GM21723 (cell line): ENCODE results near the gene PPP1R1C.
A peak's percentile ranks its signal among the peaks of the same experiment; 100 is the strongest.

Experiments
- ATAC-seq: cut with Tn5 transposase; IDR thresholded peaks from one replicate; pipeline ENCODE4 v1.9.1; 2021; ENCODE audit warnings: mild to moderate bottlenecking, moderate library complexity; ENCODE audit not compliant: unreplicated experiment

The PPP1R1C gene

GRCh38 chr2:182097571-182098164, 112.0 kb downstream of the PPP1R1C start:
- ATAC-seq: no peak

DNA sequence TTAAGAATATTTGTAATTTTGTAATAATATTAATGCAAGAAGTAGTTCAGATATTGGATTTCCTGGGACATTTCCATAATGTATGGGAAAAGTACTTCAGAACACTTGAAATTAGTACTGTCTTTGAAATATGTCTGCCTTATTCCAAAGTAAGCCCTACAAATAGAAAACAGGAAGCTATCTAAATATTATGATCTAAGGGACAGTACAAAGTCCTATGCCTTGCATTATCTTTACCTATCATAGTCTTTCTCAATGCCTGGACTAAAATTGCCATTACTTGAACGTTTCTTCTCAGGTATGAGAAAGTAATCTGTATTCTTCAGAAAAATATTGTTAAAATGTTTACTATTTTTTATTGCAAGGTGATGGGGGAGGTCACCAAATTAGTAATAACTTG, 113.0 kb downstream of the PPP1R1C start:
- ATAC-seq: no peak

- ATAC-seq: peak; percentile 44
These were observed 115.6 kb downstream of the PPP1R1C start for GRCh38 chr2:182101263-182101662.

- ATAC-seq: no peak
These were observed 117.9 kb downstream of the PPP1R1C start for GRCh38 chr2:182103526-182103925.

GRCh38 chr2:182110347-182110746, 124.7 kb downstream of the PPP1R1C start:
- ATAC-seq: no peak

DNA sequence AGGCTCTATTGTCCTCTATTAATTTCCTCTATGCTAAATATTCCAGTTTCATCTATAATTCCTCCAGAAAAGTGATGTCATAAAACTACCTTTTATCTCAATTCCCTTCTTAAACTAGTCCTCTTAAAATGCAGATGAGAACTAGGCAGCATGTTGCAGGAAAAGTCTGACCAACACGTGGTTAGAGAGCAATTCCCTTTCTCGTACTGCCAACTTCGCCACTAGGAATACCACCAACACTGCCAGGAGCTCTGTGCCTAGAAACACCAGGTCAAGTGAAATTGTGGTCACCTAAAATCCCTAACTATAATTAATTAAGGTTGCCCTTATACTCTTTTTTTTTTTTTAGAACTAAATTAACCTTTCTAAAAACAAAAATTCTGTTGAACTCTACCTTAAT, 127.7 kb downstream of the PPP1R1C start:
- ATAC-seq: no peak

GRCh38 chr2:182115258-182115657, 129.6 kb downstream of the PPP1R1C start:
- no peak for ATAC-seq

GRCh38 chr2:182116774-182117173, 131.1 kb downstream of the PPP1R1C start:
- ATAC-seq: no peak

- ATAC-seq: no peak
These were observed 131.5 kb downstream of the PPP1R1C start for GRCh38 chr2:182117196-182117595.

GRCh38 chr2:182128821-182129707, 143.4 kb downstream of the PPP1R1C start:
- no peak for ATAC-seq

GRCh38 chr2:182132605-182133004, 147.0 kb downstream of the PPP1R1C start:
- ATAC-seq: no peak

DNA sequence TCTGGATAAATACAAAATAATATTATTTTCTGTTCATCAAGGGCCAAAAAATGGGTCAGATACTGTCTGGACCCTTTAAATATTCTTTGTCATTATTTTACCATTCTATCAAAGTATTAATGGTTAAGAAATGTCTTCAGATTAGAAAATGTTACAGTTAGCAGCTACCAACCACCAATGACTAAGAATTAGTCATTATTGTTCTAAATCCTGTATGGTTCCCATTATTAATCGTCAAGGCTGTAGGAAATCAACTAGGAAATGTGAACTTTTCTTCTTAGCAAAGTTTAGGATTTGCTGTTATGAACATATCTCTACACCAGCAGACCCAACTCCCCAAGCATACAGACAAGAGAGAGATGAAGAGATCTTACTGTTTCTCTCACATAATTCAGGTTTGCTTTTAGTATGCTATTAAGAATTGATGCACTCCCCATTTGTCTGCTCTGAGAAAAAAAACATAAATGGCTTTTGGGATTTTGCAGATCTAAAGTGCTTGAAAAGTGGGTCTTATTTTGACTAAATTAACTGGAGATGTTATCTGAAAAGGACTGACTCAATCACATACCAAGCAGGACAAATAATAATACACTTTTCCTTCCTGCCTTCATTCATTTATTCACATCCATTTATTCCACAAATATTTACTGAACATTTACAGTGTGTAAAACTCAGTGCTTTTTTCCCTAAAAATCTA, 147.7 kb downstream of the PPP1R1C start:
- no peak for ATAC-seq

- no peak for ATAC-seq
These were observed 148.5 kb downstream of the PPP1R1C start for GRCh38 chr2:182134201-182134600.

DNA sequence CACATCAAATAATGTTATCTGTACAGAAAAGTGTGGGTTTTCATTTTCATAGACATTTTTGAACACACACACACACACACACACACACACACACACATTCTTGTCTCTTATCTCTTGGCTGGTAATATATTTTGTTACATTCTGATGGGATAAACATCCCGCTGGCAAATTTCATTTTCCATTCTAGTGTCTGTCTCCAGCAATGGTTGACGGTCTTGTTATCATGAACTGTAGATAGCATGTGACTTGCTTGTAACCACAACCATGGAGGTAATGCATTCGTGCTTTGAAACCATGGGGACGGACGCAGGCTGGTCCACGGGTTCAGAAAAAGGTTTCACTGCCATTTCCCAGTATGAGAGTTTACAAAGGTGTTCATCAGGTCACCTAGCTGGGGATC, 156.4 kb downstream of the PPP1R1C start:
- ATAC-seq: no peak

- ATAC-seq: no peak
These were observed 158.6 kb downstream of the PPP1R1C start for GRCh38 chr2:182144041-182144775.

GRCh38 chr2:182144776-182145165, 159.1 kb downstream of the PPP1R1C start:
- no peak for ATAC-seq

- ATAC-seq: no peak
These were observed 162.7 kb downstream of the PPP1R1C start for GRCh38 chr2:182148344-182148743.

DNA sequence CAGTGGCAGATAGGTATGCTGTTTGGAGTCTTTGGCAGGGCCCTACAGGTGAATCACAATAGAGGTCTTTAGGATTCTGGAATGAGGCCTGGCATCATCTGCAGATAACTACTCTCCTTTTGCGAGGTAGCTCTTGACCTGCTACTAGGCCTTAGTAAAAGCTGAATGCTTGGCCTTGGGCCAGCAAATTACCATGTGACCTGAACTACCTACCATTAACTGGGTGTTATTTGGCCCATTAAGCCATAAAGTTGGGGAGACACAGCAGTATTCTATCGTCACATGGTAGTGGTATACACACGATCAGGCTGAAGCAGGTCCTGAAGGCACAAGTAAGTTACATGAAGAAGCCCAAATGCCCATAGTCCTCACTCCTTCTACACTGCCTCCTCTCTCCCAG, 178.2 kb downstream of the PPP1R1C start:
- no peak for ATAC-seq

DNA sequence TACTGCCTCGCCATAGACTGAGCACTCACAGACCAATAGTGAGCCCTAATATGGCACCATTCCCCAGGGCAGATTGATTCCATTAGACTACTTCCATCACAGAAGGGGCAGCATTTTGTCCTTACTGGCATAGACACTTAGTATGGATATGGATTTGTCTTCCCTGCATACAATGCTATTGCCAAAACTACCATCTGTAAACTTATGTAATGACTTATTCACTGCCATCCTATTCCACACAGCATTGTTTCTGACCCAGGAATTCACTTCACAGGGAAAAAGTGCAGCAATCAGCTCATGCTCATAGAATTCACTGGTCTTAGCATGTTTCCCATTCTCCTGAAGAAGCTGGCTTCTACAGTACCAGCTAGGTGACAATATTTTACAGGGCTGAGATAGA, 179.0 kb downstream of the PPP1R1C start:
- ATAC-seq: no peak

- ATAC-seq: no peak
These were observed 179.5 kb downstream of the PPP1R1C start for GRCh38 chr2:182165202-182165601.

DNA sequence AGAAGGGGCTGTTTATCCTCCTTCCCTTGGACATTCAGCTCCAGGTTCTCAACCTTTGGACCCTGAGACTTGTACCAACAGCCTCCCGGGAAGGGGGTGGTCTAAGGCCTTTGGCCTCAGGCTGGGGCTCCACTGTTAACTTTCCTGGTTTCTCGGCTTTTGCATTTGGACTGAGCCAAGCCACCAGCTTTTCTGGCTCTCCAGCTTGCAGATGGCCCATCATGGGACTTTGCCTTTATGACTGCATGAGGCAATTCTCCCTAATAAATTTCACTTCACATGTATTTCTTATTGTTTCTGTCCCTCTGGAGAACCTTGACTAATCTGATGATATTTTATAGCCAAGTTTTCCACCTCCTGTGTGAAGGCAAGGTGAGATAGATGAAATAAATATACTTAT, 180.8 kb downstream of the PPP1R1C start:
- ATAC-seq: no peak
